ENCODE measurements around the gene MYO15B.

DNA sequence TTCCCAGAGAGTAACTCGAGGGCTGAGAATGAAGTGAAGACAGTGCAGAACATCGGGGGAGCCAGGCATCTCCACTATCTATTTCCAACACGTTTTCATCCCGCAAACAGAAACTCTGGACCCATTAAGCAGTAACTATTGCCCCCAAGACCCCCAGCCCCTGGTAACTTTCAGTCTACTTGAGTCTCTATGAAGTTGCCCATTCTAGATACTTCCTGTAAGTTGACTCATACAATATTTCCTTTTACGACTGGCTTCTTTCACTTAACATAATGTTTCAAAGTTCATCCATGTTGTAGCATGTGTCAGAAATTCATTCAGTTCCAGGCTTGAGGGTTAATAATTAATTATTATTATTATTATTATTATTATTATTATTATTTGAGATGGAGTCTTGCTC, 19.5 kb downstream of the MYO15B start:
- no peak for TF ChIP-seq CTCF (IDR thresholded peaks at IDR 0.05; ENCODE audit: extremely low read depth in 1 of 2, insufficient read depth in 1 of 2, low read depth in 1 of 2, low read length in 2 of 2)
- no peak for TF ChIP-seq POLR2A (IDR thresholded peaks at IDR 0.05; ENCODE audit: low read depth, low read length)
- TF ChIP-seq EZH2 (IDR thresholded peaks at IDR 0.05; ENCODE audit: borderline replicate concordance, low read depth, low read length, severe bottlenecking): no peak
